A549 (cell line): ENCODE measurements around the gene MAN2A2. TPM values are rescaled to one million over a fixed set of nuclear protein-coding genes. Genes with fewer than 3 reads are reported as not detected.

Source experiments
- ATAC-seq, 2 experiments: fragments of 200-7000 bp in 1 of 2; fragments of >200 bp in 1 of 2; cut with Nextera tagmentation in 1 of 2; cut with Tn5 transposase in 1 of 2; 3 replicates each; pipeline versions ENCODE4 v1.8.0 to v1.9.1; 2018 to 2020; ENCODE audit warnings: mild to moderate bottlenecking in 1 of 2, moderate library complexity in 1 of 2
- CTCF ChIA-PET: fragments of 300-600 bp; sonication (Branson Sonifier 250); formaldehyde crosslinking; extraction: SDS; loops from one replicate; lab custom pipeline; 2021; ENCODE audit warnings: antibody characterized with exemption, inconsistent platforms; lab: Yijun Ruan, JAX
- POLR2A ChIA-PET: fragments of 350-600 bp; formaldehyde crosslinking; extraction: SDS; loops from one replicate; lab custom pipeline; 2021; ENCODE audit warnings: antibody characterized with exemption, inconsistent platforms; lab: Yijun Ruan, JAX
- DNase-seq, 2 experiments: peaks; one replicate each; pipeline versions ENCODE4 v3.0.0 to v3.0.0-alpha.2; 2011 to 2016; ENCODE audit warnings: low read depth in 1 of 2, low spot score in 1 of 2
- FAIRE-seq: peaks from 2 replicates; lab custom pipeline; 2011; peaks lifted over from hg19 to GRCh38; lab: Jason Lieb, UNC
- H3K27ac ChIP-seq, 2 experiments: fragments of >200 bp; sonication (Bioruptor Twin); formaldehyde crosslinking; 3 replicates each; pipeline ENCODE4 v1.5.1; 2016 to 2017
- H3K4me1 ChIP-seq: fragments of >200 bp; sonication (Bioruptor Twin); formaldehyde crosslinking; 3 replicates; pipeline ENCODE4 v1.6.1; 2016
- H3K4me2 ChIP-seq: fragments of >200 bp; sonication (Bioruptor Twin); formaldehyde crosslinking; 3 replicates; pipeline ENCODE4 v1.6.1; 2016
- H3K4me3 ChIP-seq: fragments of >200 bp; sonication (Bioruptor Twin); formaldehyde crosslinking; 3 replicates; pipeline ENCODE4 v1.5.1; 2016
- H3K9me3 ChIP-seq: fragments of >200 bp; sonication (Bioruptor Twin); formaldehyde crosslinking; 3 replicates; pipeline ENCODE4 v1.6.1; 2016
- BHLHE40 ChIP-seq: IDR thresholded peaks from 2 replicates; pipeline ENCODE4 v1.6.1; 2012; ENCODE audit warnings: low read depth, low read length, inconsistent platforms
- CEBPB ChIP-seq, 2 experiments: fragments of >200 bp in 1 of 2; sonication (Bioruptor Twin) in 1 of 2; formaldehyde crosslinking in 1 of 2; IDR thresholded peaks; 2 replicates each; pipeline ENCODE4 v1.6.1; 2012 to 2016
- CHD2 ChIP-seq: fragments of 150-350 bp; IDR thresholded peaks from 2 replicates; pipeline ENCODE4 v1.6.1; 2014; ENCODE audit warnings: low read length; ENCODE audit not compliant: partially characterized antibody
- E2F6 ChIP-seq: IDR thresholded peaks from 2 replicates; pipeline ENCODE4 v1.6.1; 2012; ENCODE audit warnings: low read depth, borderline replicate concordance
- EHF ChIP-seq: fragments of 250-450 bp; sonication (Bioruptor Pico); IDR thresholded peaks from 2 replicates; pipeline ENCODE4 v1.5.0; 2020; ENCODE audit warnings: mild to moderate bottlenecking
- EP300 ChIP-seq, 2 experiments: fragments of >200 bp; sonication (Bioruptor Twin); formaldehyde crosslinking; IDR thresholded peaks; 2 replicates in 1 of 2; 3 replicates in 1 of 2; pipeline ENCODE4 v1.6.1; 2016 to 2017
- ESRRA ChIP-seq: fragments of 150-350 bp; IDR thresholded peaks from 2 replicates; pipeline ENCODE4 v1.6.1; 2014; ENCODE audit warnings: mild to moderate bottlenecking, low read length, borderline replicate concordance
- GATA3 ChIP-seq: IDR thresholded peaks from 2 replicates; pipeline ENCODE4 v1.6.1; 2012; ENCODE audit warnings: borderline replicate concordance
- HDAC2 ChIP-seq: fragments of 200-600 bp; sonication (generic); IDR thresholded peaks from 2 replicates; pipeline ENCODE4 v1.6.1; 2016
- HEYL ChIP-seq: fragments of 250-450 bp; sonication (Bioruptor Pico); IDR thresholded peaks from 2 replicates; pipeline ENCODE4 v1.8.0; 2021; ENCODE audit warnings: mild to moderate bottlenecking, moderate library complexity
- HOXB13 ChIP-seq: fragments of 250-450 bp; sonication (Bioruptor Pico); IDR thresholded peaks from 2 replicates; pipeline ENCODE4 v1.5.0; 2020; ENCODE audit warnings: low read depth, mild to moderate bottlenecking, moderate library complexity
- JUN ChIP-seq, 2 experiments: fragments of >200 bp; sonication (Bioruptor Twin); formaldehyde crosslinking; IDR thresholded peaks; 2 replicates in 1 of 2; 3 replicates in 1 of 2; pipeline ENCODE4 v1.6.1; 2016 to 2017
- MAX ChIP-seq: IDR thresholded peaks from 2 replicates; pipeline ENCODE4 v1.6.1; 2012
- NPAS2 ChIP-seq: fragments of 250-450 bp; sonication (Bioruptor Pico); IDR thresholded peaks from 2 replicates; pipeline ENCODE4 v1.8.0; 2022; ENCODE audit warnings: mild to moderate bottlenecking, moderate library complexity, borderline replicate concordance
- REST ChIP-seq: fragments of 200-600 bp; sonication (generic); IDR thresholded peaks from 2 replicates; pipeline ENCODE4 v1.6.1; 2016; ENCODE audit warnings: antibody characterized with exemption, mild to moderate bottlenecking, moderate library complexity
- RFX5 ChIP-seq: fragments of 450-650 bp; IDR thresholded peaks from 2 replicates; pipeline ENCODE4 v1.7.1; 2014; ENCODE audit warnings: antibody characterized with exemption, mild to moderate bottlenecking, moderate library complexity
- TFCP2L1 ChIP-seq: fragments of 250-450 bp; sonication (Bioruptor Pico); IDR thresholded peaks from 2 replicates; pipeline ENCODE4 v1.5.0; 2021; ENCODE audit warnings: mild to moderate bottlenecking
- TP53 ChIP-seq: fragments of 250-450 bp; sonication (Bioruptor Pico); IDR thresholded peaks from 2 replicates; pipeline ENCODE4 v1.5.0; 2021; ENCODE audit warnings: mild to moderate bottlenecking, moderate library complexity
- WGBS: methylation state at CpG from one replicate; pipeline ENCODE4 v1.1.6; 2017; ENCODE audit errors: missing lambda C conversion rate; 5-methylcytosine and 5-hydroxymethylcytosine counted together
- polyA minus RNA-seq: library from RNA; depleted of rRNA, polyadenylated mRNA; stranded (reverse); fragments of >200 nt; gene quantifications from 2 replicates; pipeline ENCODE4 v1.2.3, GENCODE V29; 2011; rRNA and poly(A)+ RNA removed
- polyA plus RNA-seq, 4 experiments: library from polyadenylated mRNA; depleted of rRNA in 3 of 4; stranded (reverse); fragments of >200 nt; fragmentation: RNase III in 1 of 4; extraction: RNeasy Plus Mini Kit Qiagen cat#74134 plus additional on column Dnase treatment in 1 of 4; gene quantifications; 2 replicates in 3 of 4; 3 replicates in 1 of 4; pipeline ENCODE4 v1.2.3, GENCODE V29; 2011 to 2017

Gene MAN2A2
- polyA plus RNA-seq (2011; rRNA removed) (22.0 and 37.0 TPM in 2 replicates), polyA plus RNA-seq (2017; fragmentation: RNase III; extraction: RNeasy Plus Mini Kit Qiagen cat#74134 plus additional on column Dnase treatment) (29.6 to 35.3 TPM (median 32.6 TPM) in 3 replicates), polyA minus RNA-seq (42.7 and 43.2 TPM in 2 replicates)
- 56.4 and 73.9 TPM in 2 replicates for polyA plus RNA-seq (2012; cell fraction: cytosol; rRNA removed)
- 415 and 583 TPM in 2 replicates for polyA plus RNA-seq (2012; cell fraction: nucleus; rRNA removed)

- no peak for FAIRE-seq
- peak; percentile 65 to 71 for ATAC-seq
- Histone ChIP-seq H3K4me3 (peak within 1 kb of the TSS; percentile 81), H3K9me3 (no peaks in the 10 kb centered on the region), H3K27ac (peak within 1 kb of the TSS; percentile 88), H3K4me1 (peaks cover 14% of the 10 kb centered on the region), H3K4me2 (peak within 1 kb of the TSS; percentile 99)
- CTCF ChIA-PET, result interaction anchor here (0.5 to 16.8 kb wide), 30 partner anchors 10 to 551 kb away, joined by 3 to 326 read pairs (median 4); partner anchors contain the start of genes FES, FURIN, HDDC3 and UNC45A
- POLR2A ChIA-PET, result interaction anchor here (1.0 to 2.2 kb wide), 7 partner anchors 26 to 515 kb away, joined by 3 to 14 read pairs (median 4); partner anchors contain the start of genes HDDC3 and IQGAP1
- DNase-seq, result peak; percentile 38 to 62
- WGBS, result 4% methylated on average over 36 of the region's 81 CpGs
- TF ChIP-seq JUN (IDR thresholded peaks at IDR 0.05), result peak; percentile 17 to 43; a peak in 1 of 5 replicates
- TF ChIP-seq HDAC2, result no peak
Measured at GRCh38 chr15:90902840-90903732, at the start of gene MAN2A2. Gene MAN2A2, plus strand, starts transcription at chr15:90903302. Its CDS starts 906 bp downstream, at chr15:90904208.

- Histone ChIP-seq H3K4me2 (no peak overlapping the region), H3K4me3 (no peak overlapping the region), H3K4me1 (peaks cover 10% of the 10 kb centered on the region), H3K9me3 (no peaks in the 10 kb centered on the region), H3K27ac (no peak overlapping the region; a peak in 1 of 6 replicates)
- 81% methylated on average over 9 of the region's 9 CpGs for WGBS
- FAIRE-seq (no peak), ATAC-seq (peak in 1 of 2 experiments; percentile 3; a peak in 1 of 6 replicates), DNase-seq (no peak)
- TF ChIP-seq BHLHE40 (no peak), CEBPB (IDR thresholded peaks at IDR 0.05) (no peak), EHF (CRISPR knock-in tag) (no peak), GATA3 (no peak), HOXB13 (CRISPR knock-in tag) (no peak), ESRRA (no peak), RFX5 (no peak), TFCP2L1 (CRISPR knock-in tag) (no peak), CHD2 (no peak), EP300 (IDR thresholded peaks at IDR 0.05) (no peak), TP53 (CRISPR knock-in tag) (no peak), HEYL (CRISPR knock-in tag) (no peak), JUN (IDR thresholded peaks at IDR 0.05) (no peak), E2F6 (no peak), MAX (no peak), NPAS2 (no peak), REST (no peak)
- ChIA-PET CTCF (interaction anchor here (0.6 kb wide), 1 partner anchor 38 kb away, joined by 3 read pairs; no protein-coding TSS in a partner anchor), POLR2A (no interaction called here)
Measured at GRCh38 chr15:90855139-90855538, 48.0 kb upstream of the MAN2A2 start.
